Esophagus squamous epithelium (tissue), 4 donors: ENCODE measurements around the gene SORD.

ENCODE experiments used
- CTCF ChIP-seq, 6 experiments: fragments of 450-650 bp in 4 of 6; fragments of 200-600 bp in 2 of 6; sonication (generic) in 2 of 6; IDR thresholded peaks; one replicate each; pipeline ENCODE4 v1.5.1; 2016 to 2019; ENCODE audit warnings: antibody characterized with exemption in 6 of 6, mild to moderate bottlenecking in 4 of 6, moderate library complexity in 4 of 6
- POLR2A ChIP-seq, 4 donors: fragments of 450-650 bp; IDR thresholded peaks; one replicate each; pipeline ENCODE4 v1.6.1; 2017; ENCODE audit warnings: antibody characterized with exemption in 4 of 4, mild to moderate bottlenecking in 4 of 4, moderate library complexity in 3 of 4

- TF ChIP-seq CTCF (IDR thresholded peaks at IDR 0.05), result no peak
- TF ChIP-seq POLR2A (IDR thresholded peaks at IDR 0.05), result no peak
Measured at GRCh38 chr15:45121706-45122417, 98.9 kb downstream of the SORD start.
